HG02588 (cell line): ENCODE data around the gene UTRN.

Source experiments
- ATAC-seq: cut with Tn5 transposase; IDR thresholded peaks from one replicate; pipeline ENCODE4 v1.9.1; 2021; ENCODE audit warnings: mild to moderate bottlenecking, moderate library complexity; ENCODE audit not compliant: unreplicated experiment

The UTRN gene

DNA sequence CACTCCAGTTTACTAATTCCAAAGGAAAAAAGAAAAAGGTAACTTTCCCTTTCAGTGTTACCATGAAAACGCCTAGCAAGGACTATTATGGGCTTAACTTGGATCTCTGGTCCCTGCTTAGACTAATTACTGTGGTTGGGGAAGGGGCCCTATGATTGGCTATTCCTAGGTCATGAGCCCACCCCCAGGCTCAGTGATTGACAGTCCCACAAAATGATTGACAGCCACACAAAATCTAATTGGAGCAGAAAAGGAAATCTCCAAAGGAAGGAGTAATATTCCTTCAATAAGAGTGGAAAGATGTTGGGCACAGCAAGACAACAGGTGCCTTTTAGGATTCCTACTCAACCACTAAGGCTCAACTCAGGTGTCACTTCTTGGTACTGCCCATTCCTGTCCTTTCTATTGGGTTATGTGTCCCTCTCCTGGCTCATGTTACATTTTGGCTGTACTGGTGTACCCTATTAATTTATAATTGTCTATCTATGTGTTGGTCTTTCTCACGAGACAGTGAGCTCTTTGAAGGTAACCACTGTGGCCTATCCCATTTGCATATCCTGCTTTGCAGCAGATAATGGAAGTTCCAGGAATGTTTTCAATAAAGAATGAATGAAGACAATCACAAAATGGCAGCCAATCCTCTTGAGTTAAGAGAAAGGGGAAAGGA lies 5.5 kb upstream of the UTRN start:
- no peak for ATAC-seq

DNA sequence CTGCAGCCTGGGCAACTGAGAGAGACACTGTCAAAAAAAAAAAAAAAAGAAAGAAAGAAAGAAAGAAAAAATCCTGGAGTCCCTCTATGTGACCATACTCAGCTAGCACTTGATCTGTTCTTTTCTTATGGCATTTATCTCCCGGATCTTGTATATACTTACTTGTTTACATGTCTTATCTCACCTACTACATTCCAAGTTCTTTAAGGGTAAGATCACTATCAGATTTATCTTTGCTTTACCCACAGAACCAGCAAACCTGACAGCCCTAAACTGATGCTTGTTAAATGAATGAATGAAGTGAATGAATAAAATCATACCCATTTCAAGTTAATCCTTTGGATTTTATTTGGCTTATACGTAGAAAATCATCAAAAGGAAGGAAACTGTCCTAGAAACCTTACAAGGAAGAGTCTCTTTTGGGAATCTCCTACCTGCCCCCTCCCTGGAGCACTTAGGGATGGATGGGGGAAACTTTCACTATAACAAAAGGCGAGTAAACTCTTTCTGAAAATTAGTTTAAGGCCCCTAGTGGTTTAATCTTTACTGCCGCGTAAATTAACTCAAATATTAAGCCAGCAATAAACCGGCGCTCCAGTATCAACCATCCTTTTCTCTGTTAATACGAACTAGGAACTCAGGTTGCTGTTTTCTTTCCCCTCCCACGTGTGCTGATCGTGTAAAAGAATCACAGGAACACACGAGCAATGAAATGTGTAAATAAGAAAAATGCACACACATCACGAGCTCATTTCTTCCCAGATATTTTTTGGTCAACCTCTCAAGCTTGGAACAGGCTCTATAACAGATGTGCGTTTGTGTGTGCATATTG lies 1.3 kb upstream of the UTRN start:
- ATAC-seq: no peak

DNA sequence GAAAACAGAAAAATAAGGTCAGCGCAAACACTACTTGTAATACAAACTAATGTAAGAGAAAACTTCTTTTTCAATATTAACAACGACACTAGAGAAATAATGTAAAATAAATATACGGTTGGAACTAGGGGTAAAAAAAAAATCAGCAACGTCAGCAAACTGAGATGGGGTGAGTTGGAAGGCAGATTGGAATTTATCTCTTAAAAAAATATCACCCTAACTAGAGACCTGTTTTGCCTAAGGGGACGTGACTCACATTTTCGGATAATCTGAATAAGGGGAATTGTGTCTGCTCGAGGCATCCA lies 705 bp upstream of the UTRN start:
- no peak for ATAC-seq

- ATAC-seq: peak; percentile 19
These were observed 338 bp downstream of the UTRN start for GRCh38 chr6:144285548-144285797.

GRCh38 chr6:144285798-144286502 lies 815 bp downstream of the UTRN start:
- ATAC-seq: no peak

- no peak for ATAC-seq
These were observed 1.6 kb downstream of the UTRN start for GRCh38 chr6:144286503-144287393.

DNA sequence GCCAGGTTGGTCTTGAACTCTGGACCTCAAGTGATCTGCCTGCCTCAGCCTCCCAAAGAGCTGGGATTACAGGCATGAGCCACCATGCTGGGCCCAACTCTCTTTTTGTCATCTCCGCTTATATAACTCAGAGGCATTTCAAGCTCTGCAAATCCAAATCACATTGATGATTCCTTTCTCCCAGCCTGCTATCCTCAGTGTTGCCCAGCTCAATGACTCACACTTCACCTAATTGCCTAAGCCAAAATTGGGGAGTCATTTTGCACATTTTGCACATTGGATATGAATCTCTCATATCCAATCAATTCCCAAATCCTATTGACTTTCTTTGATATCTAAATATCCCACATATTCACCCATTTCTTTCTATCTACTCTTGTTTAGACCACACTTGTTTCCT lies 3.9 kb downstream of the UTRN start:
- no peak for ATAC-seq

- ATAC-seq: no peak
These were observed 7.2 kb downstream of the UTRN start for GRCh38 chr6:144292372-144292771.

GRCh38 chr6:144294016-144294415 lies 8.9 kb downstream of the UTRN start:
- ATAC-seq: no peak

DNA sequence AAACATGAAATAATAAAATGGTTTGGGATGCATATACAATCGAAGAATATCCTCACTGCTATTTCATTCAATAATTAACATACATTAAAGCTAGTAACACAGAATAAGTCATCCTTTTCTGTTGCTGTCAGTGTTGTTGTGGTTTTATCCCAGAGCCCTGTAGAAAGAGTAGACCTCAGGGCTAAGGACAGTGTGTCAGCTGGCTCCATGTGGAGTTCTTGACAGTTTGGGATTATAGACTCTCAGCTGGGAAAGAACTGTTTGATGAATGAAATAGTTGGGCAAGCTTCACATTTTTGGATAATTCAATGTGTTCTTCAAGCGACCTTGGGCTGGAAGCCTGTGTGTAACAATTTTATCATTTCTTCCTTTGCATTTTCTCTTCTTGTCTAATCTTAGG lies 10.1 kb downstream of the UTRN start:
- no peak for ATAC-seq

DNA sequence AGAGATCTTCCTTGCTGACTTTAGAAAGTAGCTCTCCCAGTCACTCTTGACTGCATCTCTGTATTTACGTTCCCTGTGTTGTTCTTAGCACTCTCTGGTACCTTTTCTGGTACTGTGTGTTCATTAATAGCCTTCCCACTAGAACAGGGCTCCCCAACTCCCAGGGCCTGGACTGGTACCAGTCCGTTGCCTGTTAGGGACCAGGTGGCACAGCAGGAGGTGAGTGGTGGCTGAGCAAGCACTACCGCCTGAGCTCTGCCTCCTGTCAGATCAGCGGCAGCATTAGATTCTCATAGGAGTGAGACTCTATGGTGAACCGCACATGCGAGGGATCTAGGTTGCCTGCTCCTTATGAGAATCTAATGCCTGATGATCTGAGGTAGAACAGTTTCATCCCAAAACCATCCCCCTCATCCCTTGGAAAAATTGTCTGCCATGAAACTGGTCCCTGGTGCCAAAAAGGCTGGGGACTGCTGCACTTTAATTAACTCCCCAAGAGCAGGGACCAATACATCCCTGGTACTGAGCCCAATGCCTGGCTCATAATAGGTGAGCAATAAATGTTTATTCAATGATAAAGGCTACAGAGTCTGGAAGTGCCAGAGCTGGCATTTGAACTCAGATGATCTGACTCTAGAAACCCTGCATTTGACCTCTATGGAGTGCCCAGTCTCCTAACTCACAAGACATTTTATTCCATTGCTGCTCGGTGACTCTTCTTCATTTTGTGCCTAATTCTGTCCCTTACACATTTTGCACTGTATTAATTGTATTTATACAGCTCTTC lies 11.0 kb downstream of the UTRN start:
- ATAC-seq: no peak

DNA sequence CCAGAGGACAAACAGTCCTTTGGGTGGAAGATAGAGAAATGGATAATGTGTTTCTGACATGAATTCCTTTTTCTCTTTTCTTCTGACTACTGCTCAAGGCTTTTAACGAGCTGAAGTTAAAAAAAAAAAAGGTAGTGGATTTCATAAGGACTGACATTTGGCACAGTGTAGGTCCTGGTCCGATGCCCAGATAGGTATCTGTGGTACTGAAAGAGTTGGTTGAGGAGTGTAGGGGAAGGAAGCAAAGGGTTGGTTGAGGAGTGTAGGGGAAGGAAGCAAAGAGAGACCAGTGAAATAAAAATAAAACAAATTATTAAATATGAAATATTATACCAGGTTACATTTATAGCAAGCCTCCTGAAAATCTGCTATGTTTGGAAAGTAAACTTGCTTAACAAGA lies 11.8 kb downstream of the UTRN start:
- ATAC-seq: no peak

DNA sequence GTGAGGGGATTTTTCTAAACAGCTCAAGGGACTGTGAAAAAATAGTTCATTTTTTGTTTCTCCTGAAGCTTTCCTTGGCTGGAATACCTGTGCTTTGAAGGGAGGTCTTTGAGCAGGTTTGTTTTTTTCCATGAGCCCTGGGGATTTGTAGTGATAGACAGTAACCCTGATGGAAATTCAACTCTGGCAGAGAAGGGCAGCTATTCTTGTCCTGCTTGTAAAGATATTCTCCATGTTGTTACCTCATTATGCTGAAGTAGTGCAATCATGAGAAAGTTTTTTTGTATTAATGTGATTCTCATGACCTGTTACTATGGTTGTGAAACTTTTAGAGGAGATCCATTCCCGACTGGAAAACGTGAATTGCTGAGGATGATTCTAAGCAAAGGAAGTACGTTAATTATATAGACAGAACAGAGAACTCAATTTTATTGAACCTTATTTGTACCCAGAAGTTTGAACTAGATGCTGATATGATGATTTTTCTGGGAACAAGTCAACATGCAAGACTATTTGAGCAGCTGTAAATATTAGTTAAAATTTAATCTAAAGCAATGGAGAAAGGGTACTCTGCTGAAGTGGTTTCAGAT lies 12.5 kb downstream of the UTRN start:
- ATAC-seq: no peak

DNA sequence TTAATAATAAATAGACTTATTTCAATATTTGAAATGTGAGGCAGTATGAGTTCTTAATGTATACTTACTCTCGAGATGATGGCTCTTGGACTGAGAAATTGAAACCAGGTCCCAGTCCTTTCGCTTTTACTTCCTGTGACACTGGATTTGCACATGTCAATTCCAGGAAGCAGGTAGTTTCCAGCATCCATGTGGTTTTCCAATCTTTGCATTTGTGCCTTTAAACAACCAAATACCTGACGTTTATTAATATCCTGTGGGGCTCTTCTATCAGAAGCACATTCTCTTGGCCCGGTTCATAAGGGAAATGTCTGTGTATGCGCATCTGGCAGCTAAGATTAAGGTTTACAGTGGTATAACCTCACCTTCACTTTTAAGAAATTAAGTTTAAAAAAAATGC lies 13.1 kb downstream of the UTRN start:
- ATAC-seq: no peak

GRCh38 chr6:144298916-144299315 lies 13.8 kb downstream of the UTRN start:
- no peak for ATAC-seq

DNA sequence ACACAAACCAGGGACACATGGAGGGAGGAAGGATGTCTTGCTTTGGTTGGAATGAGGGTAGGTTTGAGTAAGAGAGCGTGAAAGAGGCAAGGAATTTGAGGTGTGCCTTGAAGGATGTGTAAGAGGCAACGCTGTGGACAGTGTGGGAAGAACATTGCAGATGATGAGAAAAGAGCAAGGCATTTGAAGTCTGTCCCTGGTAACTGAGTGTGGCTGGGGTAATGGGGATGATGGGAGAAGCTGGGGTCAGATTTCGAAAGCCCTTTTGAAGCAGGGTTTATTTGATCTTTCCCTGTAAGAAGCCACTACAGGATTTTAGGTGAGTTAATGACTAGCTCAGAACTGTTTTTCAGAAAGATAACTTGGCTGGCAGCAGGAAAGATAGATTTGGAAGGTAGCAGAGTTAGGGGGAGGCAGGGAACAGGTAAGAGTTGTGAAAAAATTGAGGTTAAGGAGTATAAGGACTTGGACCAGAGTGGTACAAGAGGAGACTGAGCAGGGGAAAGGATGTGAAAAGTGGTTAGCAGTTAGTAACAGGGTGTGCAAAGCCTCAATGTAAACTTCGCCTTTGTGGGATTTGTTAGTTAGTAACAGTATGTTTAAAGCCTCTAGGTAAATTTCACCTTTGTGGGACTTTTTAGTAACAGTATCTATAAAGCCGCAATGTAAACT lies 17.7 kb downstream of the UTRN start:
- no peak for ATAC-seq

- no peak for ATAC-seq
These were observed 19.2 kb downstream of the UTRN start for GRCh38 chr6:144304223-144304848.

GRCh38 chr6:144305567-144305966 lies 20.4 kb downstream of the UTRN start:
- peak; percentile 15 for ATAC-seq

- peak; percentile 88 for ATAC-seq
These were observed 20.9 kb downstream of the UTRN start for GRCh38 chr6:144305985-144306384.
